DMS153 treated with DMSO at 0.1 percent for 48 hours (cell line): ENCODE results near the gene SLC27A5.
"Not testable (repeated sequence)": the region's sequence is repeated elsewhere in the genome, so short reads cannot be mapped to it uniquely, and the experiment has no call there.

Source experiments
- DNase-seq: peaks from one replicate; lab custom pipeline; 2025; ENCODE audit not compliant: unreplicated experiment; lab: John Stamatoyannopoulos, UW

The SLC27A5 gene

GRCh38 chr19:58498316-58499020 is 13.3 kb downstream of the SLC27A5 start:
- no peak for DNase-seq

GRCh38 chr19:58497634-58498170 is 14.1 kb downstream of the SLC27A5 start:
- no peak for DNase-seq

GRCh38 chr19:58492265-58492664 is 19.5 kb downstream of the SLC27A5 start:
- no peak for DNase-seq

- no peak for DNase-seq
Observed at GRCh38 chr19:58491393-58491792, 20.4 kb downstream of the SLC27A5 start.

GRCh38 chr19:58484349-58484748 is 27.4 kb downstream of the SLC27A5 start:
- DNase-seq = not testable (repeated sequence)

- DNase-seq = no peak
Observed at GRCh38 chr19:58483776-58484175, 28.0 kb downstream of the SLC27A5 start.

GRCh38 chr19:58482372-58482771 is 29.4 kb downstream of the SLC27A5 start:
- no peak for DNase-seq

GRCh38 chr19:58480831-58481230 is 31.0 kb downstream of the SLC27A5 start:
- no peak for DNase-seq

GRCh38 chr19:58480481-58480830 is 31.3 kb downstream of the SLC27A5 start:
- DNase-seq = no peak

- no peak for DNase-seq
Observed at GRCh38 chr19:58479736-58480480, 31.9 kb downstream of the SLC27A5 start.

GRCh38 chr19:58479303-58479702 is 32.5 kb downstream of the SLC27A5 start:
- no peak for DNase-seq

GRCh38 chr19:58477871-58478270 is 33.9 kb downstream of the SLC27A5 start:
- DNase-seq = no peak

GRCh38 chr19:58477130-58477529 is 34.7 kb downstream of the SLC27A5 start:
- no peak for DNase-seq

- no peak for DNase-seq
Observed at GRCh38 chr19:58476498-58477015, 35.2 kb downstream of the SLC27A5 start.

- DNase-seq = peak; percentile 91
Observed at GRCh38 chr19:58475714-58476497, 35.9 kb downstream of the SLC27A5 start, which contains the start of gene ZNF446. ZNF446 (plus strand) TSS chr19:58476352; CDS start chr19:58477219, 867 bp downstream.

GRCh38 chr19:58474997-58475713 is 36.6 kb downstream of the SLC27A5 start:
- no peak for DNase-seq

- DNase-seq = no peak
Observed at GRCh38 chr19:58474291-58474996, 37.3 kb downstream of the SLC27A5 start.

- no peak for DNase-seq
Observed at GRCh38 chr19:58473775-58474174, 38.0 kb downstream of the SLC27A5 start.

- no peak for DNase-seq
Observed at GRCh38 chr19:58471736-58472135, 40.1 kb downstream of the SLC27A5 start.
